HG02943 (cell line): Measurements from ENCODE around the gene BICDL1.

Experiments used
- ATAC-seq: cut with Tn5 transposase; IDR thresholded peaks from one replicate; pipeline ENCODE4 v1.9.1; 2021; ENCODE audit warnings: mild to moderate bottlenecking, low read depth, moderate library complexity; ENCODE audit not compliant: unreplicated experiment

Gene BICDL1

GRCh38 chr12:120098756-120099470, 109.9 kb downstream of the BICDL1 start:
- ATAC-seq = no peak

DNA sequence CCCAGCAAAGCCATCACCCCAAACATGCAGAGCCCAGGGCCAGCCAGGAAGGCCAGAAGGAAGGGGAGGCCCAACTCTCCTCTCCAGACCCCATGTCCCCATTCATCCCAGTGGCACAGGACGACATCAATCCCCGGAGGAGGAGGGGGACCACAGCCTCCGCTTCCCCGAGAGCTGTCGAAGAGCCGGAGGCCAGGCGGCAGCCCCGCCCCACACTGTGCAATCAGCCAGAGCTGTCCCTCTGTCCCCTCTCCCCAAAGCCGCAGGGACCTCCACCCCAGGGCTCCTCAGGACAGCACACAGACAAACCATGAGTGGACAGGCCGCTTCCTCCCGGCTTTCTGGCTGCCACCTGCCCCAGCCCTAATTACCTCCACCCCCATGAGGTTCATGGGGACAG, 110.7 kb downstream of the BICDL1 start:
- no peak for ATAC-seq

- no peak for ATAC-seq
These were observed 111.6 kb downstream of the BICDL1 start for GRCh38 chr12:120100630-120101029.

- no peak for ATAC-seq
These were observed 112.1 kb downstream of the BICDL1 start for GRCh38 chr12:120101182-120101581.

GRCh38 chr12:120101617-120102016, 112.6 kb downstream of the BICDL1 start:
- ATAC-seq = no peak

- no peak for ATAC-seq
These were observed 113.4 kb downstream of the BICDL1 start for GRCh38 chr12:120102189-120103043.

DNA sequence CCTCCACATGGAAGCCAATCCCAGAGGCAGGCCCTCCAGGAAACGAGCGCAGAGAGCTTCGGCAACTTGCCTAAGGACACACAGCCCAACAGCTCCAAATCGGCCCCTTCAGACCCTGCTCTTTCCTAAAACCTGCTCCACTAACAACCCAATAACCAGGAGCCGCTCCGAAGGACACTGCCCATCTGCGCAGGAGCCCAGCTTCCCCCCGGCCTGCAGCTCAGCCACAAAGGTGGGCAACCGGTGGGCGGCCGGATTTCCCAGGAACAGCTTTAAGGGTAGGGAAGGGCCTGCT, 114.0 kb downstream of the BICDL1 start:
- ATAC-seq = no peak

DNA sequence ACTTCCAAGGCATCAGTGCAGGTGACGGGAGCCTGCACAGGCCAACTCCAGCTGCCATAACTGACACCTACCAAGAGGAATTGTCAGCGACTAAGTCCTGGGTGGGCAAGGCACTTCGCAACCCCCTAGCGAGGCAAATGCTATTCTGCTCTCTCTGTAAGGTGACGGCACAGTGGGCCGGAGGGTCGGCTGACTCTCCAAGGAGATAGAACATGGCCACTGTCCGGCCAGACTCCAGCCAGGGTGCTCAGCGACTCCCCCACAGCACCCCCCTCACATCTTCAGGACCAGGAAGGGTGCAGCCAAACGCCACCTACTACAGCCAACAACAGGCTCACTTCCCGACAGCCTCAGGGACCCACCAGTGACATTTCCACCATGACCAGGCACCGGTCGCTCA, 114.3 kb downstream of the BICDL1 start:
- ATAC-seq = no peak

- ATAC-seq = no peak
These were observed 117.1 kb downstream of the BICDL1 start for GRCh38 chr12:120106151-120106550.

- no peak for ATAC-seq
These were observed 120.7 kb downstream of the BICDL1 start for GRCh38 chr12:120109570-120110267.

DNA sequence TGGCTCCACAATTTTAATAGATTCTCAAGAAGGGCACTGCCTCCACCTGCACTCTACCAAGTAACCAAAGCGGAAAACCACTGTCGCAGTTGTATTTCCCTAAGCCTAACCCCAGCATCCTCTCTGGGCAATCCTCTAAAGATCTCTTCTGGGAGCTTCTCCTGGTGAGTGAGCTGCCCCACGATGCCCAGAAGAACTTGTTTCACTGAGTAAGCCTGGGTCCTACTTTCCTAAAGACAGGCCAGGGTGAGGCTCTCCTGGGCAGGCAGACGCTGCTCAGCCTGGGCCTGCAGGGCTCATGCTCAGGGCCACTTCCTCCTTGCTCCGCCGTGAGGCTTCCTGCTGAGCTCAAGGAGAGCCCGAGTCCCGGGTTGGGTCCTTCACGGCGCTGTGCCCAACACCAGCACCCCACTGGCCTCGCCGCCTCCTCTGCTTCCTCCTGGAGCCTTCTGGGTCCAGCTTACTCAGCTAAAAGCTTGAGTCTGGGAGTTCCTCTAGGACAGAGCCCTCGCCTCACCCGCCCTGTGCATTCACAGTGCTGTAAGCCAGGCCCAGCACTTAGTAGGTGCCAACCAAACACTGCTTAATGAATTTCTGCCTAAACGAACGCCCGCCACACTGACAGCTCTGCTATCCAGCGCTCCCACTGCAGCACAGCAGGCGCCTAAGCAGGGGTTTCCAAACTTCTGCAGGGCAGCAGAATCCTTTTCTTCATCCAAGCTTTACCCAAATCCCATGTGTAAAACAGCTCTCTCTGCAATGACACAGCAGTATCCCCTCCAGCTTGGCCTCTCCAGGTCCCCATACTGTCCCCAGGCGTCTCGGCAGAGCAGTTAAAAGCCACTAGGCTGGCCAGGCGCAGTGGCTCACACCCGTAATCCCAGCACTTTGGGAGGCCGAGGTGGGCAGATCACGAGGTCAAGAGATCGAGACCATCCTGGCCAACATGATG, 121.8 kb downstream of the BICDL1 start:
- peak; percentile 54 for ATAC-seq

DNA sequence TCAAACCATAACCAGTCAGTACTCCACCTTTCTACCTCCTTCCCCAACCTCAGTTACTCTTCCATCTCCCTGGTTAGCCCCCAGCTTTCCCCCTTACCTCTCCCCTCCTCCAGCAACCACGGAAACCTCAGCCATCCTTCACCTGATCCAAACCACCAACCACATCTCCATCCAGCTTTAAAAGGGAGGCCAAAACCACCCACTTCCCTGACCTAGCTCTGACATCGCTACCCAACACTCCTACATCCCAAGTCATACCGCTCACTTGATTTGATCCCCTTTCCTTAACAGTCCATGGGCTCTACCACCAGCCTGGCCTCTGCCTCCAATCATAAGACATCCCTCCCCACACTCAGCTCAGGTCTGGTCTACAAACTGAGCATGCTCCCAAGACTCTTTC, 126.0 kb downstream of the BICDL1 start:
- no peak for ATAC-seq

DNA sequence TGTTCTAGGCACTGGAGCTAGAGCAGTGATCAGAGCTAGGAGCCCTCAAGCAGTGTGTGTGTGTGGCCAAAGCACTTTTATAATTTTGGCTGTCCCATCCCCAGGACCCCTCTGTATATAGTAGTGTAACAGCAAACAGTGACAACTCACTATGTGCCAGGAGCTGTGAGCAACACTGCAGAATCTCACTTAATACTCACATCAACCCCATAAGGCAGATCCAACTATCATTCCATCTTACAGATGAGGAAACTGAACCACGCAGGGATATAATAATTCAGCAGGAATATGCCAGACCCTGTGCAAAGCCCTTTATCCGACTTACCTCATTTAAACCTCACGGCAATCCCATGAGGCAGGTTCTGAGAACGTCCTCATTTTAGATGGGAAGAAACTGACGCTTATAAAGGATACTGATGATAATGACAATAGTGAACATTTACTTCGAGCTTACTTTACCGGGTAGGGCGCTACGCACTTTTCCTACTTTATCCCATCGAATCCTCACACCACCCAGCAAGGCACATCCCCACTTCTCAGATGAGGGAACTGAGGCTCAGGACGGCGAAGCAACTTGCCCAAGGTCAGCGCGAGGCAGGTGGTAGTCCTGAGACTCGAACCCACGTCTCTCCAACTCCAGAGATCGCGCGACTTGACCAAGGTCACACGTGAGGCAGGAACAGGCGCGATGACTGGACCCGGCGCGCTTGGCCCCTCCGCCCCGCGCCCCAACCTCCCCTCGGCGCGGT, 126.8 kb downstream of the BICDL1 start:
- ATAC-seq = no peak

DNA sequence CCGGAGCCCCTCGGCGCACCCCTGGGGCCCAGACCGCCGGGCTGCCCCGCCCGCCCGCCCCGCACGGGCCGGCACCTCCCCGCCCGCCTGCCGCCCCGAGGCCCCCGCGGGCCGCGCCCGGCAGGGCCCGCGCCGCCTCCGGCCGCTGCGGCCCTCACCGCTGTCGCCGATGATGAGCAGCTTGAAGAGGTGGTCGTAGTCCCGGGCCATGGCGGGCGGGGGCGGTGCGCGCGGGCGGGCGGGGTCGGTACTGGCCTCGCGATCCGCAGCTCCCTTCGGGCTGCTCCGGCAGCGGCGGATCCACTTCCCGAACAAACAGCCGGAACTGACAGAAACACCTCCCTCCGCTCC, 127.4 kb downstream of the BICDL1 start, which contains the start of gene RAB35:
Gene RAB35 (minus strand): TSS at position 313 of the 351 bp plus-strand sequence. CDS start 103 bp downstream, at position 210.
- peak; percentile 1 for ATAC-seq

- peak; percentile 50 for ATAC-seq
These were observed 128.0 kb downstream of the BICDL1 start for GRCh38 chr12:120116792-120117651.

DNA sequence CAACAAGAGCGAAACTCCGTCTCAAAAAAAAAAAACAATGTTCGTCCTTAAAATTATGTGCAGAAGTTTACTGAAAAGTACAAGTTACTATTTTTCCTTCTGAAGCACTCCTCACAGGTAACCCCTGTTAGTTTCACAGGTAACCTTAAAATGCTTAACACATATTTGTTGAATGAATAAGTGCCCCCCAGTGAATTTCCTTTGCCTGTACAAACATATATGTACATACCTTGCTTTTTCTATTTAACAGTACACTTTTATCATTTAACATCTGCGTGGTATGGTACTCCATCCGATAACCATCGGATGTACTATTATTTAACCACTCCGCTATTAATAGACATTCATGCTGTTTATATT, 128.9 kb downstream of the BICDL1 start:
- ATAC-seq = no peak

- ATAC-seq = no peak
These were observed 129.5 kb downstream of the BICDL1 start for GRCh38 chr12:120118321-120119061.
